SU-DHL-6 (cell line): ENCODE data around the gene STARD8.

Source experiments
- H2AFZ ChIP-seq: fragments of 200-600 bp; sonication (generic); 2 replicates; pipeline ENCODE4 v1.6.1; 2014; ENCODE audit warnings: low read depth, mild to moderate bottlenecking, moderate library complexity, mixed read lengths, antibody characterized with exemption, low read length; ENCODE audit not compliant: severe bottlenecking
- H3F3A ChIP-seq: fragments of 200-600 bp; shearing (Covaris generic); 2 replicates; pipeline ENCODE4 v1.6.0; 2016; ENCODE audit warnings: antibody characterized with exemption, mild to moderate bottlenecking; ENCODE audit not compliant: insufficient read depth
- H3K27ac ChIP-seq: fragments of 200-600 bp; sonication (generic); 2 replicates; pipeline ENCODE4 v1.5.1; 2016; ENCODE audit warnings: low read depth, mild to moderate bottlenecking, low read length, moderate library complexity, mixed read lengths
- H3K27me3 ChIP-seq: fragments of 200-600 bp; sonication (generic), shearing (Covaris generic); 2 replicates; pipeline ENCODE4 v1.6.0; 2014; ENCODE audit warnings: mild to moderate bottlenecking, low read length
- H3K36me3 ChIP-seq: fragments of 200-600 bp; sonication (generic); 2 replicates; pipeline ENCODE4 v1.6.1; 2014; ENCODE audit warnings: mild to moderate bottlenecking, low read length, mixed read lengths
- H3K4me2 ChIP-seq: fragments of 300-600, 200-600 bp; shearing (Covaris generic), sonication (generic); 2 replicates; pipeline ENCODE4 v1.6.0; 2014; ENCODE audit warnings: low read length, low read depth, mild to moderate bottlenecking; ENCODE audit not compliant: poor library complexity, severe bottlenecking
- H3K4me3 ChIP-seq: fragments of 200-600 bp; sonication (generic); 2 replicates; pipeline ENCODE4 v1.5.1; 2014; ENCODE audit warnings: antibody characterized with exemption, low read length, mild to moderate bottlenecking, mixed read lengths; ENCODE audit not compliant: insufficient read depth, poor library complexity, severe bottlenecking
- H3K79me2 ChIP-seq: fragments of 200-600 bp; sonication (generic); 2 replicates; pipeline ENCODE4 v1.6.1; 2014; ENCODE audit warnings: mild to moderate bottlenecking, low read length, moderate library complexity; ENCODE audit not compliant: insufficient read depth
- H3K9ac ChIP-seq: fragments of 200-600 bp; sonication (generic); 2 replicates; pipeline ENCODE4 v1.7.0; 2014; ENCODE audit warnings: mild to moderate bottlenecking, low read length
- H3K9me2 ChIP-seq: fragments of 200-600 bp; sonication (generic); replicated peaks from 2 replicates; pipeline ENCODE4 v1.6.1; 2014; ENCODE audit warnings: low read length; ENCODE audit not compliant: insufficient read depth
- H3K9me3 ChIP-seq: fragments of 200-600 bp; sonication (generic); 2 replicates; pipeline ENCODE4 v1.6.1; 2014; ENCODE audit warnings: low read length, mixed read lengths; ENCODE audit not compliant: insufficient read depth
- H4K20me1 ChIP-seq: fragments of 200-600 bp; sonication (generic); 2 replicates; pipeline ENCODE4 v1.6.1; 2014; ENCODE audit warnings: low read depth, mild to moderate bottlenecking, antibody characterized with exemption, low read length, moderate library complexity, mixed read lengths
- CTCF ChIP-seq: fragments of 200-600 bp; sonication (generic); IDR thresholded peaks from one replicate; pipeline ENCODE4 v1.5.1; 2017; ENCODE audit warnings: antibody characterized with exemption, mild to moderate bottlenecking, low read length, moderate library complexity; ENCODE audit not compliant: insufficient read depth, poor library complexity, severe bottlenecking
- EZH2phosphoT487 ChIP-seq: fragments of 200-600 bp; sonication (generic), shearing (Covaris generic); conservative IDR thresholded peaks from 2 replicates; pipeline ENCODE4 v1.6.1; 2018; ENCODE audit warnings: mild to moderate bottlenecking, antibody characterized with exemption, low read length, moderate library complexity, mixed read lengths

Gene STARD8

GRCh38 chrX:68703846-68704245 lies 56.4 kb downstream of the STARD8 start:
- Histone ChIP-seq H3K27me3 (no peaks in the 10 kb centered on the region), H3K4me3 (no peak overlapping the region), H3K4me2 (no peak overlapping the region), H3K9me3 (no peaks in the 10 kb centered on the region), H4K20me1 (no peaks in the 10 kb centered on the region), H3F3A (no peaks in the 10 kb centered on the region), H3K9me2 (no peaks in the 10 kb centered on the region), H3K79me2 (no peaks in the 10 kb centered on the region), H3K27ac (no peak overlapping the region), H2AFZ (no peak overlapping the region), H3K36me3 (no peaks in the 10 kb centered on the region), H3K9ac (no peak overlapping the region)
- no peak for TF ChIP-seq CTCF
- no peak for TF ChIP-seq EZH2phosphoT487

GRCh38 chrX:68705986-68706385 lies 58.5 kb downstream of the STARD8 start:
- no peak overlapping the region for H2AFZ ChIP-seq
- H4K20me1 ChIP-seq: no peaks in the 10 kb centered on the region
- H3K27ac ChIP-seq: no peak overlapping the region
- TF ChIP-seq CTCF (no peak), EZH2phosphoT487 (no peak)
- H3K36me3 ChIP-seq: no peaks in the 10 kb centered on the region
- no peaks in the 10 kb centered on the region for H3K27me3 ChIP-seq
- no peaks in the 10 kb centered on the region for H3K9me3 ChIP-seq
- no peak overlapping the region for H3K4me2 ChIP-seq
- H3K79me2 ChIP-seq: no peaks in the 10 kb centered on the region
- H3F3A ChIP-seq: no peaks in the 10 kb centered on the region
- H3K9ac ChIP-seq: no peak overlapping the region
- no peaks in the 10 kb centered on the region for H3K9me2 ChIP-seq
- H3K4me3 ChIP-seq: no peak overlapping the region

GRCh38 chrX:68708503-68709290 lies 61.2 kb downstream of the STARD8 start:
- no peaks in the 10 kb centered on the region for H4K20me1 ChIP-seq
- no peaks in the 10 kb centered on the region for H3F3A ChIP-seq
- H3K9me3 ChIP-seq: no peaks in the 10 kb centered on the region
- H3K79me2 ChIP-seq: no peaks in the 10 kb centered on the region
- no peak overlapping the region for H3K4me2 ChIP-seq
- H2AFZ ChIP-seq: no peak overlapping the region
- no peak for TF ChIP-seq CTCF
- TF ChIP-seq EZH2phosphoT487: no peak
- no peak overlapping the region for H3K4me3 ChIP-seq
- H3K36me3 ChIP-seq: no peaks in the 10 kb centered on the region
- H3K27ac ChIP-seq: no peak overlapping the region
- no peaks in the 10 kb centered on the region for H3K27me3 ChIP-seq
- H3K9ac ChIP-seq: no peak overlapping the region
- H3K9me2 ChIP-seq: no peaks in the 10 kb centered on the region
